Effector CD4-positive, alpha-beta T cell (primary cell): ENCODE data around the gene DNAH3. TPM values are rescaled to one million over a fixed set of nuclear protein-coding genes. Genes with fewer than 3 reads are reported as not detected.
"Not testable (repeated sequence)": the region's sequence is repeated elsewhere in the genome, so short reads cannot be mapped to it uniquely, and the experiment has no call there.

Experiments
- DNase-seq: peaks from one replicate; pipeline ENCODE4 v3.0.0-alpha.2; 2020
- total RNA-seq: gene quantifications from one replicate; lab custom pipeline; 2026; lab: John Stamatoyannopoulos, UW

Gene DNAH3
- total RNA-seq = not detected

DNA sequence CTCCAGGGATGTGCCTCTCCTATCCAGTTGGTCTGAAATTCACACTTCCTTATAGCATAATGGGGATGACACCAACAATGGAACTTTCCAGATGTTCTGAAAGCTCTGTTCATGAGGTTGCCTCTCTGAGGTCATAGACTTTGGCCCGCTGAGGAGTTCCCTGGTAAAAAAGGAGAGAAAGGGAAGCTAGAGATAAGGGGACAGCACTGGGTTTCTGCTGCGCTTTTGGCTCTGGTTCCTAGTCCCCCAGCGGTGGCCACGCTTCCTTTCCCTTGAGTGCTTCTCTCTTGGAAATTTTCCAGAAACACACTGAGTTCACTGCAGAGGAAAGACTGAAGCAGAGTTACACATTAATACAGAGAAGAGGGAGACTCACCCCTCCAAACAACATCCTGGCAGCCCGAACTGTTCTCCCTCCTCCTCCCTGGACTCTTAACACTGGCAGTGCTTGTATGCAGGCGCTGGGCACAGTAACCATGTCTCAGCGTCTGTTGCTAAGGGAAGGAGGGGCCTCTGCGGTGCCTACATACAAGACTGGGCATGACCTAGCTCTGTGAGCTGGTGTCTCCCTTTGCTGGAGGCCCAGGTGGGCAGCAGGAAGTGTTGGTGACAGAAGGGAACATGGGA lies at the start of gene DNAH3:
TSS of gene DNAH3 (minus strand) at position 472 of the 627 bp plus-strand sequence. CDS start 527 bp downstream, outside the sequence.
- no peak for DNase-seq

DNA sequence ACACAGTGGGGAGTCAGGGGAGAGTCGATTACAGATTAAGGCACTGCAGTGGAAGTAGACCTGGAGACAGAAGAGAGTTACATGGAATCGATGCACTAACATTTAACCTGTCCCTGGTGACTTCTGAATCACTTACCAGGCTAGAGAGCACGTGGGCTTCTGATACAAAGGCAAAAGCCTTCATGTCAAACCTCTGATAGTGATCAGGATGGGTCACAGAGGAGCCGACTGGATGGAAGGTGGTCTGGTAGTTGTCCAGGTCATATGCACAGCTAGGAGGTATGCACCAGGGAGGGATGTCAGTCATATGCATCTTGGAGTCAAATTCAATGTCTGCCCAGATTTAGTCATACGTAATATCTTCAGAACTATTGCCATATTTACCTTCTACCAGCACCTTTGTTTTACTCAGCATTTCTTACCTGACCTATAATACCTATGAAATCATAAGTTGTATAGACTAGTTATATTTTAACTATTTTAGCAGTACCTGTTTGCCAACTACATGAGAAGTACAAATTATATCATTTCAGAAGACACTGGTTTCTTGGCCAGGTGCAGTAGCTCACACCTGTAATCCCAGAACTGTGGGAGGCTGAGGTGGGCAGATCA lies 49.1 kb upstream of the DNAH3 start:
- no peak for DNase-seq

DNA sequence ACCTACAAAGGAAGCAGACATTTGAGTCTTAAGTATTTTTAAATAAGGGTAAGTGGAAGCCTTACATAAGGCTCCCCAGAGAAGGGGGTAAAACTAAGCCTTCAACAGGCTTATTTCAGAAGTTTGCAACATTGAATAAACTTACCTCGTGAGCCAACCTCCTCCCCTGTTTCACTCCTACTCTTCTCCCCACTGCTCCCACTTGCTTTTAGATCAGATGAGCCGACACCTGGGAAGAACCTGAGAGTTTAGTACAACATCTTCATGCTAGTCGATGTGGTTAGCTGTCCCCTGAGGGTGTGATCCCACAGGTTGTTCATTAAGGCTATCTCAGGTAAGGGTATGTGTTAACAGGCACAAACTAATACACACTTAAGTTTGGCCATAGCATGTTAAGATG lies 47.0 kb upstream of the DNAH3 start:
- no peak for DNase-seq

DNA sequence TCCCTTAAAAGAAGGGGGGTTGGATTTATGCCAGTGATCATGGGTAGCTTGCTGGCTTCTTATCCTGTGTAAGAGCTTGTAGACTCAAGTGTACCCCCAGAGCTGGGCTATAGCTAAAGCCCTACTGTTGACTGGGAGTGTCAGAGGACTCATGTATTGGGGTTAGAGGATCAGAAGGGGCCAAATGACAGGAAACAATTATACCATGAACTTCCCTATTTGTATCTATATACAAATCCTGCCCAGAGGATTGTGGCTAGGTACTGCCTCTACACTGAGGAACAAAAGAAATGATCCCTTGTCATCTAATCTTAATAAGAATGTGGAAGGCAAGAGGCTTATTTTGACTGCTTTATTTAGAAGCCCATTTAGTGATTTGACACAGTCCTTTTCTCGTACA lies 46.5 kb upstream of the DNAH3 start:
- DNase-seq = no peak

- not testable (repeated sequence) for DNase-seq
These were observed 44.7 kb upstream of the DNAH3 start for GRCh38 chr16:21195330-21195729.

GRCh38 chr16:21194771-21195301 lies 44.2 kb upstream of the DNAH3 start:
- DNase-seq = no peak

DNA sequence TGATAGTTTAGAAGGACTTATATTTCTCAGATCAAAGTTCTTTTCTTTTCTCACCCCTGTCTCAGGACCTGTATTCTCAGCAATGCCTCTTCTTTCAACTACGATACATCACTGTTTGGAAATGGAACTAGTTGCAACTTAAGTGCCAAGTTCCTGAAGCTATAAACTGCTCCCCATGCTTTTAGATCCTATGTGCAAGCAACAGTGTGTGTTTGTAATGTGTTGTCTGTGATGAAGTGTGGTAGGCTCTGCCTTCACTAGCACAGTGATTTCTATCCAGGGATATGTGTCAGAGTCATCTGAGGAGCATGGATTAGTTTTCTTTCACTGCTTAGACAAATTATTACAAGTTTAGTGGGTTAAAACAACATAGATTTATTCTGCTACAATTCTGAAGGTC lies 42.3 kb upstream of the DNAH3 start:
- DNase-seq = no peak

GRCh38 chr16:21190599-21190998 lies 40.0 kb upstream of the DNAH3 start:
- DNase-seq = no peak

DNA sequence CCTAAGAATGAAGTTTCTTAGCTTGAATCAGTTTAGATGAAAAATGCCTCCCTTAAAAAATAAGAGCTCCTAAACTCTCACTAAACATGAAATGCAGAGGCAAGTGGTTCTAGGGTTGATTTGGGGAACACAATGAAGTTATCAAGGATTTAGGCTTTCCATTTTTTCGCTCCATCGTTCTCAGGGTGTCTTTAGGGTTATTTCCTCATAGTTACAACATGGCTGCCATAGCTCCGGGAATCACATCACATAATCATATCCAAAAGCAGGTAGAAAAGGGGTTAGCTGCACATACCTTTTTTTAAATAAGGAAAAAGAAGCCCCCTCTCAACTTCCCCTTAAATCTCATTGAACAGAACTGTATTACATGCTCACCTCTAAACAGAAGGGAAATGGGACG lies 39.4 kb upstream of the DNAH3 start:
- DNase-seq = no peak

DNA sequence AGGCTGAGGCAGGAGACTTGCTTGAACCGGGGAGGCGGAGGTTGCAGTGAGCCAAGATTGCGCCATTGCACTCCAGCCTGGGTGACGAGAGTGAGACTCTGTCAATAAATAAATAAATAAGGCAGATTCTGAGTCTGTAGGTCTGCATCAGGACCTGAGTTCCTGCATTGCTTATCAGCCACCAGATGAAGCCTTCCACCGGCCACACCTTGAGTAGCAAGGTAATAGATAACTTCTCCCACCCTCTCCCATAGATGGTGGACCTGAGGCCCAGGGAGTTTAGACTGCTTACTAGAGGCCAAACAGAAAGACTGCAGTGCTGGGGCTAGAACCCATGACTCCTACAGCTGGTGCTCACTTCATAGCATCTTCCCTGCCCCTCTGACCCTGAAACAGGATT lies 38.7 kb upstream of the DNAH3 start:
- DNase-seq = no peak

DNA sequence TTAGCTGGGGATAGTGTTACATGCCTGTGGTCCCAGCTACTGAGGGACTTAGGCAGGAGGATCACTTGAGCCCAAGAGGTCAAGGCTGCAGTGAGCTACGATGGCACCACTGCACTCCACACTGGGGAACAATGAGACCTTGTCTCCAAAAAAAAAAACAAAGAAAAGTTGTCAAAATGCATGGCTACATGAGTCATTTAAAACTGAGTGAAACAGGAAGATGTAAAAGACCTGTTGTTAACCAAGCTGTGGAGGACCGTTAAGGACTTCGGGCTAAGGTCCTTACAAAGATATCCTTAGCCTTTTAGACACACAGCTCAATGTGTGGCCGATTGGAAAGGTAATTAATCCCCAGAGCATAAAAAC lies 35.7 kb upstream of the DNAH3 start:
- no peak for DNase-seq

DNA sequence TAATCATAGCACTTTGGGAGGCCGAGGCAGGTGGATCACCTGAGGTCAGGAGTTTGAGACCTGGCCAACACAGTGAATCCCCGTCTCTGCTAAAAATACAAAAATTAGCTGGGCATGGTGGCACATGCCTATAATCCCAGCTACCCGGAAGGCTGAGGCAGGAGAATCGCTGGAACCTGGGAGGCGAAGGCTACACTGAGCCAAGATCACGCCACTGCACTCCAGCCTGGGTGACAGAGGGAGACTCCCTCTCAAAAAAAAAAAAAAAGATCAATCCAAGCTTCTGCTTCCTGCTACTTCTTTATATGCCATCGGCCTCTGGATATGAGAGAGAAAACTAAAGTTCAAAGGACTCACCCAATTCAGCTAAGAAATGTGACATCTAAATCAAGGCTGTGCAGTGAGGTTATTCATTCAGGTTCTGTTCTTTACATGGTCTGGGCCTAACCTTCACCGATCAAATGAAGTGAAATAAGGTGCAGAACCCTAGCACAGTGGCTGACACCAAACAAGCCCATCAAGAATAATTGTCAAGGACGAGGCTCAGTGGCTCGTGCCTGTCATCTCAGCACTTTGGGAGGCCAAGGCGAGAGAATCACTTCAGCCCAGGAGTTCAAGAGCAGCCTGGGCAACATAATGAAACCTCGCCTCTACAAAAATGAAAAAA lies 35.1 kb upstream of the DNAH3 start:
- DNase-seq = no peak

DNA sequence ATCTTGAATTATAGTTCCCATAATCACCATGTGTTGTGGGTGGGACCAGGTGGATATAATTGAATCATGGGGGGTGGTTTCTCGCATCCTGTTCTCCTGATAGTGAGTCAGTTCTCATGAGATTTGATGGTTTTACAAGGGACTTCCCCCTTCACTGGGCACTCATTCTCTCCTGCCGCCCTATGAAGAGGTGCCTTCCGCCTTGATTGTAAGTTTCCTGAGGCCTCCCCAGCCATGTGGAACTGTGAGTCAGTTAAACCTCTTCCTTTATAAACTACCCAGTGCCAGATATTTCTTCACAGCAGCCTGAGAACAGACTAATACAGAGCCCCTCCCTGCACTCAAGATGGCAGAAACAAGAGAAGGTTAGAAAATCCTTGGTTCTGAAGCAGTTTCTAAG lies 34.2 kb upstream of the DNAH3 start:
- DNase-seq = no peak

GRCh38 chr16:21183995-21184394 lies 33.3 kb upstream of the DNAH3 start:
- no peak for DNase-seq

DNA sequence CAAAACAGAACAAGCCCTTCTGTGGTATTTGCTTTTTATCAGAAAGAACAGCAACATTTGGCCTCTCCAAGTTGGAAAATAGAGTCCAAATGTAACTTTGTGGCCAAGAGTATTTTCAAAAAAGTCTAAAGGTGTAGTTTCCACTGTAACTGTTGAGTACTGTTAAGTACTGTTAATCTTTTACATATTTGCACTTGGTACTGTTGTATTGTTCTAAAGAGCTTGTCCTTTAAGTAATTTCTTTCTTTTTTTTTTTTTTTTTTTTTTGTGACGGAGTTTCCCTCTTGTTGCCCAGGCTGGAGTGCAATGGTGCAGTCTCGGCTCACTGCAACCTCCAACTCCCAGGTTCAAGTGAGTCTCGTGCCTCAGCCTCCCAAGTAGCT lies 29.3 kb upstream of the DNAH3 start:
- DNase-seq = no peak

DNA sequence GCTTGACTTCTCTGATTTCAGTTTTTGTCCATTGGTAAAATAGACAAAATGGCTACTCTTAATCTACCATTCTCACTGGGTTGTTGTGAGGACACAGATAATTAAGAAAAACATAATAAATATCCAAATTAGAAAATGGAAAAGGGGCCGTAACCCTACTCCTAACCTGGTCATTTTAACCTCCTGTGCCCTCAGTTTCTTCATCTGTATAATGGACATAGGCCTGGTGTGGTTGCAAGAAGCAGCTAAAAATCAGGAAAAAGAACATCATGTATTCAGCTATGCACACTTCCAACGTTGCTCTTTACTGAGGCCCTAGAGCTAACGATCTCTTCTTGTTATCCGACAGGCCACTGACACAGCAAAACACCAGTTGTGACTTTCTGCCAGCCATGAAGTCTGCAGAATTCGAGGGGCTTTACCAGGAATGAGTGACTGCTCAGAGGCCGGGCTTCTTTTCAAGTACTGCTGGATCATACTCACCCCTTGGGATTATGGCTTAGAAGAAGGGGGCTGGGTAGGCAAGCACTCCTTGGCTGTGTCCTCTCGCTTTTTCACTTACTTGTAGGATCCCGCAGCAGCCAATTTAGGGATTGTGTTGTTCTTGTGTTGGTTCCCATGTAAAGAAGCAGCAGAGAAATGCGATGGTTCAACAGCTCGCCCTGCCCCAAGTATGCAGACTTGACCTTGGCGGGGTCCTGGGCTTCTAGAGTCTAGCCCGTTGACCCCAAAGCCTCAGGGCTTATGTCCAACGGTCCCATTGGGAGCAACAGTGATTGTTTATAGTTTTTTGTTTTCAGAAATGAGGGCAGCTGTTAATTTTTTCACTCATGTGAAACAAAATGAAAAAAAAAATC lies 28.7 kb upstream of the DNAH3 start:
- no peak for DNase-seq

- no peak for DNase-seq
These were observed 24.8 kb upstream of the DNAH3 start for GRCh38 chr16:21175397-21175796.

DNA sequence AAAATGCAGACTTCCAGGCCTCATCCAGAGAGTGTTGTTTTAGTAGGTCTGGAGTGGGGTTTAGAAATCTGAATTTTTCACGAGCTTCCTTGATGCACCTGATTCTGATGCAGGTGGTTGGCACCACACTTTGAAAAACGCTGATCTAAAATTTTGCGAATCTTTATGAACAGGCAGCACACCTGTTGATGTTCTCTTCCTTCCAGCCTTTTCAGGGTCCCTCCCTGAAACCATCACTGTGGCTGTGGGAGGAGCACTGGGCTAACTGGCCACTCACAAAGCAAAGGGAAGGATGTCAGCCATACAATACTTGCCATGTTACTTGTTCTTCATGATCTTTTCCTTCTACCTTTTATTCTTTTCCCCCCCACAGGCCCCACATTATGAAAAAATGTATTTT lies 22.0 kb upstream of the DNAH3 start:
- DNase-seq = no peak

GRCh38 chr16:21170116-21170515 lies 19.5 kb upstream of the DNAH3 start:
- DNase-seq = not testable (repeated sequence)

- no peak for DNase-seq
These were observed 18.8 kb upstream of the DNAH3 start for GRCh38 chr16:21169249-21169981.

DNA sequence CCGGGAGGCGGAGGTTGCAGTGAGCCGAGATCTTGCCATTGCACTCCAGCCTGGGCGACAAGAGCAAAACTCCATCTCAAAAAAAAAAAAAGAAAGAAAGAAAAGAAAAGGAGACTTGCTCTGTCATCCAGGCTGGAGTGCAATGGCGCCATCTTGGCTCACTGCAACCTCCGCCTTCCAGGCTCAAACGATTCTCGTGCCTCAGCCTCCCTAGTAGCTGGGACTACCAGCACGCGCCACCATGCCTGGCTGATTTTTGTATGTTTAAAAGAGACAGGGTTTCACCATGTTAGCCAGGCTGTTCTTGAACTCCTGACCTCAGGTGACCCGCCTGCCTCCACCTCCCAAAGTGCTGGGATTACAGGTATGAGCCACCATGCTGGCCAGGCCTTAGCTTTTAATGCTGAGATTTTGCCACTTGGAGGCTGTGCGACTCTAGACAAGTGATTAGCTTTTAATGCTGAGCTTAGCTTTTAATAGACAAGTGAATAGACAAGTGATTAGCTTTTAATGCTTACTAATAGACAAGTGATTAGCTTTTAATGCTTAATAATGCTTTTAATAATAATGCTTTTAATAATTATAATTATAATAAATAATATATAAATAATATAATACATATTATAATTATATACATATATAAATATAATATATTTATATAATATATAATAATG lies 17.4 kb upstream of the DNAH3 start:
- no peak for DNase-seq

DNA sequence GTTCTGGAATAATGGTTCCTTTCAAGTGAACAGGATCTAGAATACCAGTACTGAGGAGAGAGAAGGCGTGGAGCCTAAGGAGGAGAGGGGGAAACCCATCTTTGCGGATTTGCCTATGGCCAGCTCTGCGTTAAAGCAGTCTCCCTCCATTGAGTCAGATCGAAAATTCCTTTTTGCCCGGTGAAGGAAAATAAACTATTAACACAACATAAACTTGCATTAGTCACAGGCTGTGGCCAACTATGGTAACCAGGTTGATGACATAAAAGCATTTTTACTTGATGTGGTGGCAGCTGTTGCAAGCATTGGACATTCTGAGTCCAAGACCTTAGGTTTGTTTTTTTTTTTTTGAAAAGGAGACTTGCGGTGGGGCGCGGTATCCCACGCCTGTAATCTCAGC lies 16.7 kb upstream of the DNAH3 start:
- DNase-seq = no peak
